Caco-2 (cell line): ENCODE data around the gene PQBP1. TPM values are rescaled to one million over a fixed set of nuclear protein-coding genes. Genes with fewer than 3 reads are reported as not detected.

Experiments
- BruUV-seq: library from RNA; stranded (reverse); fragments of 400-500 nt; replicated peaks from 2 replicates; lab custom pipeline; 2021; lab: Mats Ljungman, UMichigan
- CTCF ChIA-PET: fragments of 300-600 bp; sonication (Branson Sonifier 250); formaldehyde crosslinking; loops from one replicate; lab custom pipeline; 2022; ENCODE audit warnings: antibody characterized with exemption; lab: Charles Lee
- POLR2A ChIA-PET: fragments of 300-600 bp; sonication (Branson Sonifier 250); formaldehyde crosslinking; loops from one replicate; lab custom pipeline; 2022; ENCODE audit warnings: antibody characterized with exemption; lab: Charles Lee
- DNase-seq, 2 experiments: peaks; one replicate each; pipeline versions ENCODE4 v3.0.0 to v3.0.0-alpha.2; 2020 to 2022
- H3K27me3 ChIP-seq: replicated peaks from 2 replicates; pipeline ENCODE4 v1.6.0; 2011; ENCODE audit warnings: low read length; ENCODE audit not compliant: control insufficient read depth, insufficient read depth
- H3K36me3 ChIP-seq: 2 replicates; pipeline ENCODE4 v1.5.1; 2011; ENCODE audit warnings: low read length; ENCODE audit not compliant: control insufficient read depth, insufficient read depth
- H3K4me1 ChIP-seq: fragments of 250-450 bp; sonication (Bioruptor Pico); 2 replicates; pipeline ENCODE4 v1.5.1; 2020; ENCODE audit warnings: mild to moderate bottlenecking
- H3K4me3 ChIP-seq: 2 replicates; pipeline ENCODE4 v1.5.1; 2011; ENCODE audit warnings: low read depth, mild to moderate bottlenecking, control low read depth, low read length
- H3K9me3 ChIP-seq: fragments of 250-450 bp; sonication (Bioruptor Pico); 2 replicates; pipeline ENCODE4 v1.5.1; 2020; ENCODE audit warnings: mild to moderate bottlenecking, moderate library complexity
- H3K27ac Mint-ChIP-seq: one replicate; pipeline ENCODE4 v1.8.0; 2022; ENCODE audit warnings: mixed read lengths; ENCODE audit not compliant: unreplicated experiment
- H3K27me3 Mint-ChIP-seq: one replicate; pipeline ENCODE4 v1.8.0; 2022; ENCODE audit warnings: mixed read lengths; ENCODE audit not compliant: insufficient read depth, unreplicated experiment
- H3K36me3 Mint-ChIP-seq: one replicate; pipeline ENCODE4 v1.8.0; 2022; ENCODE audit warnings: mild to moderate bottlenecking, mixed read lengths; ENCODE audit not compliant: insufficient read depth, unreplicated experiment
- H3K4me1 Mint-ChIP-seq: one replicate; pipeline ENCODE4 v1.8.0; 2022; ENCODE audit warnings: low read depth, mixed read lengths; ENCODE audit not compliant: unreplicated experiment
- H3K4me3 Mint-ChIP-seq: one replicate; pipeline ENCODE4 v1.8.0; 2022; ENCODE audit warnings: mild to moderate bottlenecking, moderate library complexity, mixed read lengths; ENCODE audit not compliant: unreplicated experiment
- H3K9me3 Mint-ChIP-seq: one replicate; pipeline ENCODE4 v1.8.0; 2022; ENCODE audit warnings: mixed read lengths; ENCODE audit not compliant: unreplicated experiment
- intact Hi-C: fragments of 100-400 bp; cut with micrococcal nuclease; formaldehyde crosslinking; loops from one replicate; pipeline ENCODE4 v1.10.0; 2022; ENCODE audit not compliant: unreplicated experiment
- total RNA-seq: library from RNA; stranded (reverse); gene quantifications from 2 replicates; pipeline ENCODE4 v1.2.3, GENCODE V29; 2022
- TF ChIP-seq, protein P1 (sequence below), 2 experiments: fragments of 200-600 bp in 1 of 2; IDR thresholded peaks; 1 replicate in 1 of 2; 2 replicates in 1 of 2; pipeline versions ENCODE4 v1.5.1 to v1.8.0; 2011 to 2022; ENCODE audit warnings: antibody characterized with exemption in 1 of 2, control low read depth in 1 of 2, inconsistent platforms in 1 of 2, low read depth in 1 of 2, low read length in 1 of 2, mild to moderate bottlenecking in 1 of 2, moderate library complexity in 1 of 2; ENCODE audit not compliant: insufficient read depth in 1 of 2, severe bottlenecking in 1 of 2, unreplicated experiment in 1 of 2

Gene PQBP1
- total RNA-seq, 1 experiment from 2014 or later, result 114 TPM

DNA sequence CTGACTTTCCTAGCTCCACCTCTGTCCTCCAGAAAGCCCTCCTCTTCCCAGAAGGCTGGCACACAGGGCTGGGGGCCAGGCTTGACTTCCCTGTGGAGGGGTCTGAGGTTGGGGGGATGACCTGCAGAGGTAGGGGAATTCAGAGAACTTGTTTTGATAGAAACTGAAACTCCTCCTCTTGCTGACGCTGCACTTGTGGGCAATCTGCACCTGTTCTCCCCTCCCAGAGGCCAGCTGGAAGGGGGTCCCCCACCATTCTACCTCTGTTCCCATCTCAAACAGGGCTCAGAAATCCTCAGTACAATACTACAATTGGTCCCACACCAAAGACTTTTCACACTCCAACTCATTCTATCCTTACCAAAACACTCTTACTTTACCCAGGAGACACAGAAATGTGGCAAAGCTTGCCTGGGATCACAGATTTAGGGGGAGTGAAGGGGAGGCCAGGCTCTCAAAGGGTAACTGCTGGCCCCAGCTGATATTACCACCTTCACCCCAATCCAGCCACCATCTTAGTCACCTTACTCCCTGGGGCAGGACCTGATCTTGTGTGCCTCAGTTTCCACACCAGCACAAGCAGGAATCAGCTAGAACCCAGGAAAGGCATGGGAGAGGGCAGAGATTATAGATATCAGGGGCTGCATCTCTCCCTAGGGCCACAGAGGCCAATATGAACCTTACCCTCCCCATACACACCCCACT is 41.1 kb downstream of the PQBP1 start:
- CTCF ChIA-PET, result no interaction called here
- H3K36me3 Mint-ChIP-seq, result peaks cover 18% of the 10 kb centered on the region
- TF ChIP-seq, protein P1, sequence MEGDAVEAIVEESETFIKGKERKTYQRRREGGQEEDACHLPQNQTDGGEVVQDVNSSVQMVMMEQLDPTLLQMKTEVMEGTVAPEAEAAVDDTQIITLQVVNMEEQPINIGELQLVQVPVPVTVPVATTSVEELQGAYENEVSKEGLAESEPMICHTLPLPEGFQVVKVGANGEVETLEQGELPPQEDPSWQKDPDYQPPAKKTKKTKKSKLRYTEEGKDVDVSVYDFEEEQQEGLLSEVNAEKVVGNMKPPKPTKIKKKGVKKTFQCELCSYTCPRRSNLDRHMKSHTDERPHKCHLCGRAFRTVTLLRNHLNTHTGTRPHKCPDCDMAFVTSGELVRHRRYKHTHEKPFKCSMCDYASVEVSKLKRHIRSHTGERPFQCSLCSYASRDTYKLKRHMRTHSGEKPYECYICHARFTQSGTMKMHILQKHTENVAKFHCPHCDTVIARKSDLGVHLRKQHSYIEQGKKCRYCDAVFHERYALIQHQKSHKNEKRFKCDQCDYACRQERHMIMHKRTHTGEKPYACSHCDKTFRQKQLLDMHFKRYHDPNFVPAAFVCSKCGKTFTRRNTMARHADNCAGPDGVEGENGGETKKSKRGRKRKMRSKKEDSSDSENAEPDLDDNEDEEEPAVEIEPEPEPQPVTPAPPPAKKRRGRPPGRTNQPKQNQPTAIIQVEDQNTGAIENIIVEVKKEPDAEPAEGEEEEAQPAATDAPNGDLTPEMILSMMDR (IDR thresholded peaks at IDR 0.05; ENCODE audit: insufficient read depth in 1 of 2, low read depth in 1 of 2, low read length in 1 of 2, severe bottlenecking in 1 of 2, unreplicated experiment in 1 of 2), result no peak
- no peak overlapping the region for H3K4me3 Mint-ChIP-seq
- no peaks in the 10 kb centered on the region for H3K4me1 Mint-ChIP-seq
- POLR2A ChIA-PET, result no interaction called here
- no peaks in the 10 kb centered on the region for H3K27me3 Mint-ChIP-seq
- BruUV-seq, result no TSS peak
- intact Hi-C loops, result no loop called here
- Histone ChIP-seq H3K9me3 (no peaks in the 10 kb centered on the region), H3K27me3 (no peaks in the 10 kb centered on the region), H3K36me3 (no peaks in the 10 kb centered on the region; the same call in 1 of the 2 replicates), H3K4me1 (no peaks in the 10 kb centered on the region), H3K4me3 (no peak overlapping the region)
- no peak overlapping the region for H3K27ac Mint-ChIP-seq
- no peaks in the 10 kb centered on the region for H3K9me3 Mint-ChIP-seq
- DNase-seq, result no peak

DNA sequence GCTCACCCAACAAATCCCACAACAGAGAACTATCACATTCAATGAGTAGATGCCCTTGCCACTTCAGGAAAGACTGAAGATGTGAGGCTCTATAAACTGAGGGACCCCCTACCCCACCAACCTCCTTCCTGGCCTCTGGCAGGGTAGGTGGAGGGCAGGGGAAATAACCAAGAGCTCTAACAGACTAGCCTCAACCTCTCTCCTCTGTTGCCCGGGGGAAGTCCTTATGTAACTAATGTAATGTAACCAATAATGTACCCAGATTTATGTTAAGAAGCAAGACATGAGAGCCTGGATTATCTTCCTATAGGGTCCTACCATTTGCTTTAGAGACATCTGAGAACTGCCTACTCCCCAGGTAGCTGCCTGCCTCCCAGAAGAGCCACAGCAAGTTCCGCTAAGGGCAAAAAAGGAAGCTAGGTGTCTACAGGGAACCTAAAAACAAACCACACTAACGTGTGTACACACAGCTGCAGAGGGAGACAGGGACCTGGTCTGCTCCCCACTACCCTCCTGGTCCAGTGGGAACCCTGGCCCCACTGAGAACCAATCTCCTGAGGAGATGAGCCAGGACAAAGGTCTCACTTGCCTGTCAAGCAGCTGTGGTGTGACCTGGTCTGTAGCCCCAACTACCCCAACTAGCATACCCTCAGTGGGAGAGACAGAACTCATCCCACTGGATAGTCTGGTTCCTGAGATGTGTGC is 41.9 kb downstream of the PQBP1 start:
- no peaks in the 10 kb centered on the region for H3K27me3 ChIP-seq
- no TSS peak for BruUV-seq
- no peaks in the 10 kb centered on the region for H3K4me1 Mint-ChIP-seq
- no peaks in the 10 kb centered on the region for H3K4me1 ChIP-seq
- no peaks in the 10 kb centered on the region for H3K9me3 ChIP-seq
- H3K4me3 ChIP-seq, result no peak overlapping the region
- no peaks in the 10 kb centered on the region for H3K9me3 Mint-ChIP-seq
- no peak overlapping the region for H3K27ac Mint-ChIP-seq
- intact Hi-C loops, result no loop called here
- no peaks in the 10 kb centered on the region for H3K27me3 Mint-ChIP-seq
- peaks cover 18% of the 10 kb centered on the region for H3K36me3 Mint-ChIP-seq
- TF ChIP-seq, protein P1 (IDR thresholded peaks at IDR 0.05; ENCODE audit: insufficient read depth in 1 of 2, low read depth in 1 of 2, low read length in 1 of 2, severe bottlenecking in 1 of 2, unreplicated experiment in 1 of 2), result no peak
- ChIA-PET CTCF (interaction anchor here (0.6 kb wide), 1 partner anchor 104 kb away, joined by 3 read pairs; no protein-coding TSS in a partner anchor), POLR2A (no interaction called here)
- no peaks in the 10 kb centered on the region; the same call in 1 of the 2 replicates for H3K36me3 ChIP-seq
- no peak for DNase-seq
- H3K4me3 Mint-ChIP-seq, result no peak overlapping the region

- Mint-ChIP-seq H3K9me3 (no peaks in the 10 kb centered on the region), H3K4me3 (no peak overlapping the region), H3K27me3 (no peaks in the 10 kb centered on the region), H3K36me3 (peaks cover 13% of the 10 kb centered on the region), H3K4me1 (no peaks in the 10 kb centered on the region), H3K27ac (no peak overlapping the region)
- TF ChIP-seq, protein P1 (IDR thresholded peaks at IDR 0.05; ENCODE audit: insufficient read depth in 1 of 2, low read depth in 1 of 2, low read length in 1 of 2, severe bottlenecking in 1 of 2, unreplicated experiment in 1 of 2), result no peak
- ChIA-PET CTCF (interaction anchor here (0.6 kb wide), 1 partner anchor 103 kb away, joined by 3 read pairs; no protein-coding TSS in a partner anchor), POLR2A (interaction anchor here (0.7 kb wide), 1 partner anchor 8 kb away, joined by 11 read pairs; no protein-coding TSS in a partner anchor)
- BruUV-seq, result no TSS peak
- intact Hi-C loops, result no loop called here
- Histone ChIP-seq H3K4me1 (no peaks in the 10 kb centered on the region), H3K27me3 (no peaks in the 10 kb centered on the region), H3K4me3 (no peak overlapping the region), H3K9me3 (no peaks in the 10 kb centered on the region), H3K36me3 (no peaks in the 10 kb centered on the region; the same call in 1 of the 2 replicates)
- DNase-seq, result no peak
These were observed 42.8 kb downstream of the PQBP1 start for GRCh38 chrX:48940404-48940955.
